HG03571 (cell line): ENCODE results near the gene C2CD4D.
"Not testable (repeated sequence)": the region's sequence is repeated elsewhere in the genome, so short reads cannot be mapped to it uniquely, and the experiment has no call there.

ENCODE experiments used
- ATAC-seq: cut with Tn5 transposase; IDR thresholded peaks from one replicate; pipeline ENCODE4 v1.9.1; 2021; ENCODE audit not compliant: unreplicated experiment

The C2CD4D gene

DNA sequence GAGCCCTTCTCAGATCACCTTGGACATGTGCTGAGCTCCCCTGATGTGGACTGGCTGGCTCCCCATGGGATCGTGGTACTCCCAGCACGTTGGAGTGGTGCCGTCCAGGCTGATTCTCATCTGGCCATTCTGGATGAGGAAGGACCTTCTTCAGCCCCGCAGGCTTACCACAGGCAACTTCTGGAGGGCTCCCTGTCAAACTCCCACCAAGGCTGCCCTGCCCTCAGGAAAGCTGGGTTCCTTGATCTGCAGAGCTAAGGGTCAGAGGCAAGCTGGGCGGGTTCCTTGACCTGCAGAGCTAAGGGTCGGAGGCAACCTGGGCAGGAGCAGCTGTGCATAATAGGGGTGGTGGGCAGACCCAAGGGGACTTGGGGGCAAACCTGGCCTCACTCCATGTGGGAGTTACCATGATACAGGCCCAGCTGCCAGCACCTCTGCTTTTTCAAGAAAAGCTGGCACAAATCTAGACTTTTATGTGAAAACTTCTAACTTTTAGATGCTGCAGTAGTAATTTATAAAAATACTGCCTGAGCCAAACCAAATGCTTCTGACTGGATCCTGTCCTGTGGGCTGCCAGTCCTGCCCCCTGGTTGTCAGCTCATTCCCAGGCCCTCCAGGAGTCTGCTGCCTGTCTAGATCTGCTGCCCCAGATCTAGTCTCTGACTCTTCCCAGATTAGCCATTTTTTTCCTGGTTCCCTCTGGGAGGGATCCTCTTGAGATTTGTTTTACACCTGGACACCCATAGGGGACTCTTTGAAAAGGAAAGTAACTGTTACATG, 19.5 kb upstream of the C2CD4D start:
- ATAC-seq, result no peak

DNA sequence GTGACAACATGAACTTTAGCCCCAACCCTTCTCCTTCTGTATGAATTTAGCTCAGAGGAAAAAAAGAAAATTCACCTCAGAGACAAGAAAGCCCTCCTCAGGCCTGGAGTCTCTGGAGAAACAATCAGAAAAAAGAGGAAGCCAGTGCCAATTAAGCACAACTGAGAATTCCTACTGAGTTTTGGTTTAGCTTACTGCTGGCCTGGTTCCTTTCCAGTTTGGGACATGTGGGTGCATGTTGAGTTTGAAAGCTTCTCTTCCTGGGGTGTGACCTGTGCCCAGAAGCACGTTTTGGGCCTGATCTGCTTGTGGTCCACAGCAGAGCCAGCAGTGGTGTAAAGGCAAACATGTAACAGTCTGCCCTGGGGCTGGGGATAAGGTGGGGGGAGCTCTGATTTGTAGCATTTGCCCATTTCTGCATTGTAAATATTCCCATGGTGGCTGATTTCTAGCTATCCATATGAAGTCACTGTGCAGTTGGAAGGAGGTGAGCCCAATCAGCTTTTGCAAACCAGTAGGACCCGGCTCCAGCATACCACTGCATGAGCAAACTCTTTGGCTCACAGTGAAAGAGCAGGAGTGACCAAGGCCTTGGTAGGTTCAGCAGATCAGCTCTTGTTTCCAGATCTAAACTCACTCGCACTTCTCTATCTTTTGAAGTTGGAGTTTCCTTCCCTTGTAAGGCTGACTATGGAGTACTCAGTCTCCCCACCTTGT, 18.6 kb upstream of the C2CD4D start:
- no peak for ATAC-seq

DNA sequence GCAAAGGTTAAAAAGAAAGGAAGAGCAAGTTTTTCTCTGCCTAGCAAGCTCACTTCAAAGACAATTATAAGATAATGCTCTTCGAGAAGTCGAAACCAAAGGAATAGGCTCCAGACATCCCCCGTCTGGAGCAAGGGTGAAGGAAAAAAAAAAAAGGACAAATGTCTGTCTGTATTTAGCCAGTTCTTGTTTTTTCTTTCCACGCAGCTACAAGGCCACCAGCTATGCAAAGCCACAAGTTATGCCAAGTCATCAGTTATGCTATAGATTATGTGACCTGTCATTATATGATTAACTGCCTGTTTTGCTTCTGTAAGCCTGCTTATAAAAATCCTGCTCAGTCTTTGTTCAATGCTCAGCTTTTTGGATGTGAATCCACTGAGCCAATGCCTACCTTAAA, 16.3 kb upstream of the C2CD4D start:
- no peak for ATAC-seq

DNA sequence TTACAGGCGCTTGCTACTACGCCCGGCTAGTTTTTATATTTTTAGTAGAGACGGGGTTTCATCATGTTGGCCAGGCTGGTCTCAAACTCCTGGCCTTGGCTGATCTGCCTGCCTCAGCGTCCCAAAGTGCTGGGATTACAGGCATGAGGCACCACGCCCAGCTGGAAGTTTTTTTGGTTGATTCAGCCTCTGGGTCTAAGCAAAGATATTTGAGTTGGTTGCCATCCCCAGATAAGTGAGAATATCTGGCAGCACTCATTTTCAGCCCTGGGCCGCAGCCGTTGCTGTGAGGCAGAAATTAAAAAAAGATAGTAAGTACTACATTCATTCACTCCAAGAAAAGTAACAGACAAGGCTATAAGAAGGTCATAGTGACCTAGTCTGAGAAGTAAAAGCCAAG, 15.9 kb upstream of the C2CD4D start:
- ATAC-seq, result not testable (repeated sequence)

DNA sequence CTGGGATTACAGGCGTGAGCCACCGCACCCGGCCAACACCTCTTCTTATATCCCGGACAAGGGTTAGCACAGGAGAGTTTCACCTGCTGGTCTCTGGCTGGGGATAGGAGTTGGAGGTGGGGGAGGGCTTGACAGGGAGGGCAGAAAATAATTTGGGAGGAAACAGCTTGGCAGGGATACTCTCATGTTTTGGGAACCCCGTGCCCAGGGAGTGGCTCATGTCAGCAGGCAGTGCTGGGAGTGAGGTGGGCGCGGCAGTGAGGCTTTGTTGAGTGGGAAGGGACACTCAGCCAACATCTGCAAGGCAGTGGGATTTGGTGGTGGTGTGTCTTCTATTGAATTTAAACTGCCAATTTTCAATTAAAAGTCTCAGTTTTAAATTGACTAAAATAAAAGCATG, 15.0 kb upstream of the C2CD4D start:
- no peak for ATAC-seq

DNA sequence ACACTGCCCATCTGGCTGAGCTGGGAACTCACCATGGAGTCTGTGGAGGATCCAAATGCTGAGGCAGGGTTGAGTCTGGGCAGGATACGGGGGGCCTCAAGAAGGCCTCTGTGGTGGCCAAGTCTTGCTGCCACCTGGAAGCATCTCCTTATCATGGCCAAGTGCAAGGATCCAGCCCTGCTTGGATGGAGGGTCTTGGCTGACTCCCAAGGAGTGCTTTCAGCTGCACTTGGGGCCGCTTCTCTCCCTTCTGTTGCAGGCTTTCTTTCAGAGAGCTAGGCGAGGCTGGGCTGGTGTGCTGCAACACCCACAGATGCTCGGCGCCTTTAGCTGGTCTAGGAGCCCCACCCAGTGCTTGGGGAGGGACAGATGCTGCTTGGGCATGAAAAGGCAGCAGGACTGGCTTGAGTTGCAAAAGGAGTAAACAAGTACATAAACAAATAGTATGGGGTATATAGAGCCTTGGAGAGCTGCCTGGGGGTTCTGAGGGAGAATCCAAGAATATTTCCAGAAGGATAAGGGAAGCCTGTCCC, 13.9 kb upstream of the C2CD4D start, which contains the start of gene THEM5:
Gene THEM5 (minus strand): TSS at position 302 of the 533 bp plus-strand sequence. CDS start 147 bp downstream, at position 155.
- no peak for ATAC-seq

DNA sequence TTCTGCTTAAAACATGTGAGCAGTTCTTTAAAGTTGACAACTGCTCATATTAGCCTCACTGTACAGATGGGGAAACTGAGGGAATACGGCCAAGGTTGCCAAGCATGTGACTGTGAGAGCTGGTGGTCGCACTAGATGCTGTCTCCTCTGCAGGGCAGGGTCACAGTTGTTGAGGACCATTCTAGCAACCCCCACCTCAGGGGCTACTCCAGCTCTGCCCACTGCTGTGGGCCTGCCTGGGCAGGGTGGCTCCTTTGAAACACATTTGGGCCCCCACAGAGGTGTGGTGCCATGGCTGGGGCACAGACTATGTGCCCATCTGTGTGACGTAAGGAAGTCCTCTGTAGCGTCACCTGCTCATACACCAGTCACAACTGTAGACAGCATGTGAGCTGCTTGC, 13.1 kb upstream of the C2CD4D start:
- no peak for ATAC-seq

DNA sequence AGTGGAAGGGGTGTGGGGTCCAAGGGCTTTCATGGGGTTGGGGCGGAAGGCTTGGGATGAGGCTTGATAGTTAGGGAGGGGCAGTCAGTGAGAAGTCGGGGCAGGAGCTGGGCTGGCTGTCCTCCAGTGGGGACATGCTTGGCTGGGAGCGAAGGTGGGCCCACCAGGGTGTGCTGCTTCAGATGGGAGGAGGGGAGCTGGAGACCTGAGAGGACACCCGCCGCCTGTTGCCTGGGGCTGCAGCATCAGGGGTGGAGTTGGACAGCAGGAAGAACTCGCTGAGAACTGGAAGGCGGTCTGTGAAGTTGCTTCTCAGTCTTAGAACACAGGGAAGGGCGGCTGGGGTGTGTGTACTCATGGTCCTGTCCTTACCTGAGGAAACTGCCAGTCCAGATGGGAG, 12.3 kb upstream of the C2CD4D start:
- no peak for ATAC-seq

DNA sequence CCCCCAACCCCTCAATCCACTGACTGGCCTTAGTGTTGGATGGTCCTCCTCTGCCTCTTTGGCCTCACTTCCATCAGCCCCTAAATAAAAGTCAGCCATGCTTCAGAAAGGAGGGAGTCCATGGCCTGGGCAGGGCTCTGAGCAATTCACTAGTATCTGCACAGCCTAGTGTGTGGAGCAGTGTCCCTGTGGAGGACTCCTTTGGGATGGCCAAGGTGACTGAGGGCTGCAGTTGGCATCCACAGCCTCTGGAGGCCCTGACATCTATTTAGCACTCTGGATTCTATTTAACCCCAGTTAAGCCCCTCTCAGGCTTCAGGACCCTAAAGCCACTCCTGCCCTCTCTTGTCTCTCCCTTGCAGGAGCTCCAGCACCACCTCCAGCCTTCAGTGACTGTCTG, 10.3 kb upstream of the C2CD4D start:
- ATAC-seq, result no peak

DNA sequence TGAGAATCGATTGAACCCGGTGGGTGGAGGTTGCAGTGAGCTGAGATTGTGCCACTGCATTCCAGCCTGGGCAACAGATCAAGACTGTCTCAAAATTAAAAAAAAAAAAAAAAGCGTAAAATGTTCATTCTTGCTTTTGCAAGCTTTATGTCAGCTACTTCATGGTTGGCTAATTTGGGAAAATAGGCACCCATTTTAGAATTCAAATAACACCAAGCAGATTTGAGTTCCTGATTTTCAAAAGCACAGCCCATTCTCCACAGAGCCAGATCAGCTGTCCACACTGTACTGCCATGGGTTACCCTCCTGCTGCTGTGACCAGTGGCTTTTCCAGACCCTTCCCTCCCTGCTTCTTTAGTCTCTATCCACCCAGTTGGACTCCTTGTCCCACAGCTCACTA, 9.5 kb upstream of the C2CD4D start:
- ATAC-seq, result no peak

DNA sequence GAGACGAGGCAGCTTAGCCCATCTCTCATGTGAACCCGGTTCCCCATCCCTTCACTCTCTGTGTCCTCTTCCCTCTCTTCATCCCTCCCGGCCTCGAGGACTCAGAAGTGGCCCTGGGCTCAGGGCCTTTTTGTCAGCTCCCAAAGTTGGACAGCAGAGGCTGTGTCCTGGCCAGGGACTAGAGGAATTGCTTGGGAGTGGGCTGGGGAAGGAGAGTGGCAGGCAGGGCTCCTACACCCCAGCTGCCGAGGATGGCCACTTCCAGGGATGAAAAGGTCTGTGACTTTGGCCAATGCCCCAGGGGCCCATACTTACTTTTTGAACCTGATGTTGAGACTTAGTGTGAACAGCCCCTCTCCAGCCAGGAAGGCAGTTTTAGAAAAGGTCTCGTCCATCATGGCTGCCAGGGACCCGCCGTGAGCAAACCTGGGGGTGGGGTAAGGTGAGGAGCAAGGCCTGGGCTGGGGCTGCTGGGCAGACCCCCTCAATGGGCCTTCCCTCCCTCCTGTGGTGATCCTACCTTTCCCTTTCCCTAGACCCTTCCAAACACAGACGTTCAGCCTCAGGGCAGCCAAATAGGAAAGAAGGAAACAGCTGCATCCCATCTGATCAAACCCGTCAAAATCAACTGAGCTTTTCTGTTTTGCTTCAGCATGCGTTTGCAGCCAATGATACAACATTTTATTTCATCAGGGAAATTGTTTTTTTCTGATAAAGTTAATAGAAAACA, 8.4 kb upstream of the C2CD4D start:
- no peak for ATAC-seq

DNA sequence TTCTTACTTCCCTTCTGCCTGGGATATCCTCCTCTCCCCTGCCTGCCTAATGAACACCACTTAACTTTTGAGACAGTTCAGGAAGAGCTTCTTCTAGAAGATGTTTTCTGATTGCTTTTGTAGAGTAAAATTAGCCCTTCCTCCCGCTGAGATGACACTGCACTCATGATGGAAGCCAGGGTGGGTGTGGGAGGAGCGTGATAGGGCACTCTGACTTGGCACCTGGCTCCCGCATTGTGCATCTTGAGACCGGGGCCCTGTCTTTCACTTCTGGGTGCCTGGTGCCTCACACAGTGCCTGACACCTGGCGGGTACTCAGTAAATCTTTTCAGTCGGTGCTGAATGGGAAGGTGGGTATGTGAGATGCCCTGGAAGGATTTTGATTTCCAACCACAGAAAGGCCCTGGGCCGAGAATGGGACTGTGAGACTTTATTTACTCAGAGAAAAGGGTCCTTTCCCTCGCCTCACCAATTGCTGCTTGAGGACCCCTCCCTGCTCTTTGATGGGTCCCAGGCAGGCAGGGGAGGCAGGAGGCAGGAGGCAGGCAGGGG, 7.1 kb upstream of the C2CD4D start:
- no peak for ATAC-seq

DNA sequence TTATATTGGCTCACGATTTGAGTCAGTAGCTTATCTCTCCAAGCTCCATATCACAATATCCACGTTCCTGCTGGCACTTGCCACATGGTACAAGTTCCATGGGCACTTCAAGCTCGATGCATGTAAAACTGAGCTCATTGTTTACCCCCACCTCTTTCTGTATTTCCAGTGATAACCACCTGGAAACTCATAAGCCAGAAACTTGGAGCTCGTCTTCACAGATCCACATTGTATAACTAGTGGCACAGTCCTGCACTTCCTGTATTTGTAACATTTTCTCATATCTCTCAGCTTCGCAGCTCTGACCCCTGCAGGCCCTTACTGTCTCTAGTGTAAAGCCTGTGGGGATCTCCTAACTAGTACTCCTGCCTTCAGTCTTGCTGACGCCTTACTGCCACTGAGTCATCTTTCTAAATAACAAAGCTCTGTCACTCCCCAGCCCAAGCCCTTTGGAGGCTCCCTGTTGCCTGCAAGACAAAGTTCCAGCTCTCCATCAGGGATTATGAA, 6.5 kb upstream of the C2CD4D start:
- ATAC-seq, result no peak

DNA sequence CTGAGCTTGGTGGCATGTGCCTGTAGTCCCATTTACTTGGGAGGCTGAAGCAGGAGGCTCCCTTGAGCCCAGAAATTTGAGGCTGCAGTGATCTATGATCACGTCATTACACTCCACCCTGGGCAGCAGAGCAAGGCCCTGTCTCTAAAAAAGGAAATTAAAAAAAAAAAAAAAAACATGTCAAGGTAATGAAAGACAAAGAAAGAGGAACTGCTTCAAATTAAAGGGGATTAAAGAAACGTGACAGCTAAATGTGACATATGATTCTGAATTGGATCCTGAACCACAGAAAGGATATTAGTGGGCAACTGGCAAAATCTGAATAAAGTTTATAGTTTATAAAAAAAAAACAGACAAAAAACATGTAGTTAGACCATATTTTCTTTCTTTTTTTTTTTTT, 3.8 kb upstream of the C2CD4D start:
- ATAC-seq, result no peak

DNA sequence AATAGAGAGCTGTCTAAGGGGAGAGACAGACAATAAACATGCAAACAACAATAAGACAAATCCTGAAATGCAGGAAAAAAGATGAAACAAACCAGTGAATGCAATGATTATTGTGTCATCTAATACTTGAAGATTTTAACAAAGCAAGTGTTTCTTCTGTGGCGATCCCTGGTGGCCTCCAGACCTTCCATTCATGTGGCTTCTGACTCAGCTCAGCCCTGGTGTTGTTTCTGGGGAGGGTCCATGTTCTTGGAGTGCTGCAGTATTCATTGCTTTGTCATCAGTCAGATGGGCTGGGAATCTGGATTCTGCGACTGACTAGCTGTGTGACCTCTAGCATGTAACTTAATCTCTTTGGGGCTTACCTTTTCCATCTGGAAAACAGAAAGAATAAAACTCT, 1.5 kb upstream of the C2CD4D start:
- no peak for ATAC-seq

DNA sequence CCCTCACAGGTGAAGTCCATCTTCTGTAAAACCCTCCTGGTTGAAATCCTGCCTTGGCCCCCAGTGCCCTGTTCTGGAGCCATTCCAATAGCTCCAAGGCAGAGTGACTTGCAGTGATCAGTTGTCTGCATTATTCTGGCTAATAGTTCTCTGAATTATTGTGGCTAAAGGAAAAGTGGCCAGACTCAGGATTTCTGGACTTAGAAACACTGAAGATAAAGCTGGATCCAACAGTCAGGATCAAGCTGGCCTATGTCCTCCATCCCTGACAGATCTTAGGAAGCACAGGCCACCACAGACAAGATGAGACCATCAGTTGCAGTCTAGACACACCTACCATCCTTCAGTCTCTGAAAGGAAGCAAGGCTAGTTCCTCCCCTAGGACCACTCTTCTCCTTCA, 801 bp upstream of the C2CD4D start:
- no peak for ATAC-seq

DNA sequence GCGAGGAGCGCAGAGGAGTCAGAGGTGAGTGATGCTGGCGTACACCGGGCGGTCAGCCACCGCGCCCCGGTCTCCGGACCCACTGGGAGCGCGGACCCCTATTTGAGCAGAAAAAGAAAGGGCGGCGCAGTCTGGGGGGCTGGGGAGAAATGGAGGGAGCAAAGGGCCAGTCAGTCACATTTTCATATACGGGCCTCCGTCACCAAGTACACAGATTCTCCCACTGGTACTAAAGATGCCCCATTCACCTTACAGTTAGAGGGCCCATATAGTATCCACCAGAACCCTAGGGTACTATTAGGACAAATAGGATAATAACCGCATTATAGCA, 573 bp downstream of the C2CD4D start:
- no peak for ATAC-seq

DNA sequence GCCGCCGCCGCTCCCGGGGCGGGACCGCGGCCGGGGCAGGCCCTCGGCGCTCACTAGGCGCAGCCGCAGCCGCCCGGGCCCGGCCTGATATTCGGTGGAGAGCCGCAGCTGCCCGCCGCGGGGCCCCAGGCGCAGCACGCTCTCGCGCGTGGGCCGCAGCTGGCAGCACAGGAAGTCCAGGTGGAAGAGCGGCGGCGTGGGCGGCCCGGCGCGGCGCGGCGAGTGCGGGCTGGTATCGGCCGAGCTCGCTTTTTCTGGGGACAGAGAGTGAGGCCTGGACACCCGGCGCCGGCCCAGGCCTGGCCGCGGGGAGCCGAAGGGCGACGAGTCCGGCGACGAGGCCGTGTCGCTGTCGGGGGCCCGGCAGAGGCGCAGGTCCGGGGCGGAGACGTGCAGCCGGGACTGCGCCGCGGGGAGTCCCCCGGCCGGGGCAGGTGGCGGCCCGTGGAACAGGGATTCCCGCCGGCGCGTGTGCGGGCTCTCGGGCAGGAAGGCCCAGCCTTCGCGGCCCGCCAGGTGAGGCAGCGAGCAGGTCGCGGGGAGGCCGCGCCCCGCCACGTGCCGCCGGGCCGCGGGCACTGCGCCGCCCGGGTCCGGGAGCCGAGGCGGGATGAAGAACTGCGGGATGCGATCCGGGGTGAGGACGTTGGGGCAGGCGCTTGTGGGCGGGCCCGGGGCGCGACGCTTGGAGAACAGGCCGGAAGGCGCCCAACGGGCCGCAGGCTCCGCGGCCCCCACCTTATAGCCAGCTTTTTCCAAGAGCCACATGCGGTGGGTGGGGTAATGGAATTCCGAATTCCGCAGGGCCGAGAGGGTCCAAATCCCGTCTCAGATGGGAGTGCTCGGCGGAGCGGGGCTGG, 1.2 kb downstream of the C2CD4D start:
- ATAC-seq, result no peak

DNA sequence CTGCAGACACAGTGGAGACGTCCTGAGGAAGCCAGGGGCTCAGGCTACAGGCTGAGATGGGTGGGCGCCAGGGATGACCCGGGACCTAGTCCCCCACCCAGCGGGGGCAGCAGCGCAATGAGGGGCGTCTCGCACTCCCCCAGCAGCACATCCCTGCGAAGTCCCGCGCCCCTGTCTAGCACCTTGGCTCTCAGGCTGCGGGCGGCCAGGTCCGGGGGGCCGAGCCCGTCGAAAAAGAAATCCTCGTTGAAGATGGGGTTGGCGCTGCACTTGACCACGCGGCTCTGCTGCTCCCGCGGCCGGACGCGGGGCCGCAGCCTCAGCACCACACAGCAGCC, 1.8 kb downstream of the C2CD4D start:
- no peak for ATAC-seq

DNA sequence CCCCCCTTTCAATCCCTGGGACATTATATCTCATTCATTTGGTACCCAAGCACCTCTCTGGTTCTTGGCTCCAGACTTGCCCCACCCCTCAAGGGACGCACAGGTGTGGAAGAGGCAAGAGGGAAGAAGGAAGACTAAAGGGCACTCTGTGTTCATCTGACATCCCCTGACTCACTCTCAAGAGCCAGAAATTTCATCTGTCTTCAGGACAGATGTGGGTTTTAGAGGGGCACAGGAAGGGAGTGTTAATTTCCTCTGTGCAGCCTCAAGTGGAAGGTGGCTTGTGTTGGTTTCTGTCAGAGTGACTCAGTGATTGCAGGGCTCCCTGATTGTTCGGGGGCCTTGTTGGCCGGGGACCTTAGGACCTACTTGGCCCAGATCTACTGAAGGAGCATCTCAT, 2.4 kb downstream of the C2CD4D start:
- no peak for ATAC-seq
